ENCODE measurements around the gene FGF19. TPM values are rescaled to one million over a fixed set of nuclear protein-coding genes. Genes with fewer than 3 reads are reported as not detected.

The FGF19 gene
- total RNA-seq, 2 donors from 2014 or later: not detected

GRCh38 chr11:69671734-69672465, 31.9 kb downstream of the FGF19 start:
- DNase-seq (no peak), ATAC-seq (no peak)
- Histone ChIP-seq H3K36me3 (replicated peaks in 1 of 2; ENCODE audit: insufficient read depth in 1 of 2, low read depth in 2 of 2) (peaks cover 0 to under 1% of the 10 kb centered on the region in 2 donors), H3K4me3 (no peak overlapping the region), H3K27me3 (no peaks in the 10 kb centered on the region), H3K27ac (no peak overlapping the region), H3K4me1 (peaks cover 26% of the 10 kb centered on the region), H3K9me3 (no peaks in the 10 kb centered on the region)
- WGBS, 2 donors: 81% methylated on average over 6 to 10 of the region's 10 CpGs
- TF ChIP-seq POLR2A (IDR thresholded peaks at IDR 0.05): no peak
- no peak for TF ChIP-seq CTCF (IDR thresholded peaks at IDR 0.05)
- intact Hi-C loops (cut with DNase I): no loop called here

- H3K27ac ChIP-seq: peak overlapping the region in 1 of 4 donors; percentile 12
- 33 to 36% methylated on average over 18 of the region's 18 CpGs for WGBS, 2 donors
These were observed 33.5 kb downstream of the FGF19 start for GRCh38 chr11:69670158-69670845.

GRCh38 chr11:69669486-69669885, 34.3 kb downstream of the FGF19 start:
- no peaks in the 10 kb centered on the region for H3K9me3 ChIP-seq
- 89 to 92% methylated on average over 19 of the region's 19 CpGs for WGBS, 2 donors

More at GRCh38 chr11:69670158-69670845, 33.5 kb downstream of the FGF19 start:
- no peaks in the 10 kb centered on the region for H3K9me3 ChIP-seq
- TF ChIP-seq POLR2A (IDR thresholded peaks at IDR 0.05): no peak
- peak; percentile 84 to 97 (median 87) for TF ChIP-seq CTCF (IDR thresholded peaks at IDR 0.05)
- peaks cover 22% of the 10 kb centered on the region for H3K4me1 ChIP-seq
- intact Hi-C loops (cut with DNase I): no loop called here
- DNase-seq (peak; percentile 80 to 85 (median 82)), ATAC-seq (peak; percentile 66)
- peaks cover 0 to 5% of the 10 kb centered on the region in 2 donors for H3K36me3 ChIP-seq (replicated peaks in 1 of 2; ENCODE audit: insufficient read depth in 1 of 2, low read depth in 2 of 2)
- H3K27me3 ChIP-seq: no peaks in the 10 kb centered on the region
- H3K4me3 ChIP-seq: no peak overlapping the region

More at GRCh38 chr11:69669486-69669885, 34.3 kb downstream of the FGF19 start:
- peaks cover 21% of the 10 kb centered on the region for H3K4me1 ChIP-seq
- DNase-seq (no peak), ATAC-seq (no peak)
- no peak overlapping the region for H3K4me3 ChIP-seq
- TF ChIP-seq POLR2A (IDR thresholded peaks at IDR 0.05) (no peak), CTCF (IDR thresholded peaks at IDR 0.05) (no peak)
- intact Hi-C loops (cut with DNase I): no loop called here
- H3K27ac ChIP-seq: no peak overlapping the region
- H3K36me3 ChIP-seq (replicated peaks in 1 of 2; ENCODE audit: insufficient read depth in 1 of 2, low read depth in 2 of 2): peaks cover 0 to 10% of the 10 kb centered on the region in 2 donors
- H3K27me3 ChIP-seq: no peaks in the 10 kb centered on the region

Data from body of pancreas (tissue), 4 donors.